ENCODE data around the gene ZNF317. TPM values are rescaled to one million over a fixed set of nuclear protein-coding genes. Genes with fewer than 3 reads are reported as not detected.

ZNF317 gene
- total and polyA plus RNA-seq, 4 donors: 7.8 to 11.6 (median 10.5) TPM

DNA sequence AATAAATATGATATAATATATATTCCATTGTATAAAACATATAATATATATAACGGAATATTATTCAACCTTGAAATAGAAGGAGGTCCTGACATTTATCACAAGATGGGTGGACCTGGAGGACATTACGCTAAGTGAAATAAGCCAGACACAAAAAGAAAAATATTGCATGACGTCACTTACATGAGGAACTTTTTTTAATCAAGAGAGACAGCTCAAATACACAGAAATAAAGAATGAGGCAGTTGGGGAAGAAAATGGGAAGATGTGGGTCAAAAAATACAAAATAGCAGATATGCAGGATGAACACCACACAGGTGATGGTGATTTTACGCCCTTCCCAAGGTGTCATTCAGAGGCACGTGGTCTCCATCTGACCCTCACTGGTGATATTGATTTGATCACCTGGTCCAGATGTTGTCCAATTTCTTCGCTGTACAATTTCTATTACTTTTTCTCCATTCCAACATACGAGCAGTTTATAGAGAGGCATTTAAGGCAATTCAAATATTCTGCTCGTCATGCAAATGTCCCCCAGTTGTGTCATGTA lies 513 bp upstream of the ZNF317 start:
- peak overlapping the region; percentile 90 to 94 for H3K27ac ChIP-seq (ENCODE audit: low read depth in 1 of 2, low read length in 2 of 2)
- peaks cover 0 to 18% (median 15%) of the 10 kb centered on the region in 4 donors for H3K4me1 ChIP-seq (ENCODE audit: control insufficient read depth in 4 of 4, insufficient read depth in 4 of 4, low read length in 3 of 4)
- H3K9ac ChIP-seq (ENCODE audit: low read depth in 1 of 2, low read length in 2 of 2): peak overlapping the region; percentile 49 to 71
- H3K9me3 ChIP-seq (ENCODE audit: control insufficient read depth in 4 of 4, low read length in 3 of 4): peaks cover 0 to 7% (median 0%) of the 10 kb centered on the region in 4 donors
- no peak for TF ChIP-seq EGR1 (IDR thresholded peaks at IDR 0.05; ENCODE audit: low read depth in 2 of 2)
- no peak for TF ChIP-seq GABPA (IDR thresholded peaks at IDR 0.05 in 1 of 2, conservative IDR thresholded peaks at IDR 0.05 in 1 of 2)
- no peak for TF ChIP-seq HNF4A (conservative IDR thresholded peaks at IDR 0.05)
- no peak for TF ChIP-seq SP1 (IDR thresholded peaks at IDR 0.05)
- peaks cover 0 to 2% (median 0%) of the 10 kb centered on the region in 4 donors for H3K36me3 ChIP-seq (ENCODE audit: control insufficient read depth in 4 of 4, insufficient read depth in 3 of 4, low read depth in 1 of 4, low read length in 3 of 4)
- H3K4me3 ChIP-seq (ENCODE audit: low read depth in 1 of 3, low read length in 3 of 3): peak overlapping the region; percentile 86 to 100 (median 100)
- no peak for DNase-seq (ENCODE audit: low spot score)
- H3K27me3 ChIP-seq (ENCODE audit: control insufficient read depth in 4 of 4, insufficient read depth in 4 of 4, low read length in 3 of 4): no peaks in the 10 kb centered on the region
- 35% methylated on average over 8 of the region's 8 CpGs for WGBS

DNA sequence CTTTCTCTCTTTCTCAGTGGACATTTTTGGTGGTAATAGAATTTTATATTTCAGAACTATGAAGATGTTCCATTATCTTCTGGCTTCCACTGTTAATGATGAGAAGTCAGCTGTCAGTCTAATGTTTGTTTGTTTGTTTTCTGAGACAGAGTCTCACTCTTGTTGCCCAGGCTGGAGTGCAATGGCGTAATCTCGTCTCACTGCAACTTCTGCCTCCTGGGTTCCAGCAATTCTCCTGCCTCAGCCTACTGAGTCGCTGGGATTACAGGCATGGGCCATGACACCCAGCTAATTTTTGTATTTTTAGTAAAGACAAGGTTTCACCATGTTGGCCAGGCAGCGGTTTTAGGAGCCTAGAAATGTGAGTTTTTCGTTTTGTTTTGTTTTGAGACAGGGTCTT lies 4.7 kb downstream of the ZNF317 start:
- no peak overlapping the region for H3K9ac ChIP-seq (ENCODE audit: low read depth in 1 of 2, low read length in 2 of 2)
- DNase-seq (ENCODE audit: low spot score): no peak
- WGBS: 98% methylated on average over 5 of the region's 5 CpGs
- H3K27me3 ChIP-seq (ENCODE audit: control insufficient read depth in 4 of 4, insufficient read depth in 4 of 4, low read length in 3 of 4): no peaks in the 10 kb centered on the region
- no peak overlapping the region for H3K27ac ChIP-seq (ENCODE audit: low read depth in 1 of 2, low read length in 2 of 2)
- TF ChIP-seq RAD21 (IDR thresholded peaks at IDR 0.05) (no peak), YY1 (IDR thresholded peaks at IDR 0.05) (no peak), FOXA2 (IDR thresholded peaks at IDR 0.05) (no peak), FOXA1 (IDR thresholded peaks at IDR 0.05) (no peak), HNF4G (IDR thresholded peaks at IDR 0.05) (no peak), EGR1 (IDR thresholded peaks at IDR 0.05; ENCODE audit: low read depth in 2 of 2) (no peak), TAF1 (conservative IDR thresholded peaks at IDR 0.05) (no peak), JUND (IDR thresholded peaks at IDR 0.05) (no peak), GABPA (IDR thresholded peaks at IDR 0.05 in 1 of 2, conservative IDR thresholded peaks at IDR 0.05 in 1 of 2) (no peak), SP1 (IDR thresholded peaks at IDR 0.05) (no peak), NR2F2 (IDR thresholded peaks at IDR 0.05) (no peak), HNF4A (conservative IDR thresholded peaks at IDR 0.05) (no peak)
- TF ChIP-seq, protein P1, sequence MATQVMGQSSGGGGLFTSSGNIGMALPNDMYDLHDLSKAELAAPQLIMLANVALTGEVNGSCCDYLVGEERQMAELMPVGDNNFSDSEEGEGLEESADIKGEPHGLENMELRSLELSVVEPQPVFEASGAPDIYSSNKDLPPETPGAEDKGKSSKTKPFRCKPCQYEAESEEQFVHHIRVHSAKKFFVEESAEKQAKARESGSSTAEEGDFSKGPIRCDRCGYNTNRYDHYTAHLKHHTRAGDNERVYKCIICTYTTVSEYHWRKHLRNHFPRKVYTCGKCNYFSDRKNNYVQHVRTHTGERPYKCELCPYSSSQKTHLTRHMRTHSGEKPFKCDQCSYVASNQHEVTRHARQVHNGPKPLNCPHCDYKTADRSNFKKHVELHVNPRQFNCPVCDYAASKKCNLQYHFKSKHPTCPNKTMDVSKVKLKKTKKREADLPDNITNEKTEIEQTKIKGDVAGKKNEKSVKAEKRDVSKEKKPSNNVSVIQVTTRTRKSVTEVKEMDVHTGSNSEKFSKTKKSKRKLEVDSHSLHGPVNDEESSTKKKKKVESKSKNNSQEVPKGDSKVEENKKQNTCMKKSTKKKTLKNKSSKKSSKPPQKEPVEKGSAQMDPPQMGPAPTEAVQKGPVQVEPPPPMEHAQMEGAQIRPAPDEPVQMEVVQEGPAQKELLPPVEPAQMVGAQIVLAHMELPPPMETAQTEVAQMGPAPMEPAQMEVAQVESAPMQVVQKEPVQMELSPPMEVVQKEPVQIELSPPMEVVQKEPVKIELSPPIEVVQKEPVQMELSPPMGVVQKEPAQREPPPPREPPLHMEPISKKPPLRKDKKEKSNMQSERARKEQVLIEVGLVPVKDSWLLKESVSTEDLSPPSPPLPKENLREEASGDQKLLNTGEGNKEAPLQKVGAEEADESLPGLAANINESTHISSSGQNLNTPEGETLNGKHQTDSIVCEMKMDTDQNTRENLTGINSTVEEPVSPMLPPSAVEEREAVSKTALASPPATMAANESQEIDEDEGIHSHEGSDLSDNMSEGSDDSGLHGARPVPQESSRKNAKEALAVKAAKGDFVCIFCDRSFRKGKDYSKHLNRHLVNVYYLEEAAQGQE (IDR thresholded peaks at IDR 0.05): no peak
- TF ChIP-seq, protein P2, sequence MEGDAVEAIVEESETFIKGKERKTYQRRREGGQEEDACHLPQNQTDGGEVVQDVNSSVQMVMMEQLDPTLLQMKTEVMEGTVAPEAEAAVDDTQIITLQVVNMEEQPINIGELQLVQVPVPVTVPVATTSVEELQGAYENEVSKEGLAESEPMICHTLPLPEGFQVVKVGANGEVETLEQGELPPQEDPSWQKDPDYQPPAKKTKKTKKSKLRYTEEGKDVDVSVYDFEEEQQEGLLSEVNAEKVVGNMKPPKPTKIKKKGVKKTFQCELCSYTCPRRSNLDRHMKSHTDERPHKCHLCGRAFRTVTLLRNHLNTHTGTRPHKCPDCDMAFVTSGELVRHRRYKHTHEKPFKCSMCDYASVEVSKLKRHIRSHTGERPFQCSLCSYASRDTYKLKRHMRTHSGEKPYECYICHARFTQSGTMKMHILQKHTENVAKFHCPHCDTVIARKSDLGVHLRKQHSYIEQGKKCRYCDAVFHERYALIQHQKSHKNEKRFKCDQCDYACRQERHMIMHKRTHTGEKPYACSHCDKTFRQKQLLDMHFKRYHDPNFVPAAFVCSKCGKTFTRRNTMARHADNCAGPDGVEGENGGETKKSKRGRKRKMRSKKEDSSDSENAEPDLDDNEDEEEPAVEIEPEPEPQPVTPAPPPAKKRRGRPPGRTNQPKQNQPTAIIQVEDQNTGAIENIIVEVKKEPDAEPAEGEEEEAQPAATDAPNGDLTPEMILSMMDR (IDR thresholded peaks at IDR 0.05; ENCODE audit: low read depth, low read length, missing input control): no peak
- TF ChIP-seq, protein P3, sequence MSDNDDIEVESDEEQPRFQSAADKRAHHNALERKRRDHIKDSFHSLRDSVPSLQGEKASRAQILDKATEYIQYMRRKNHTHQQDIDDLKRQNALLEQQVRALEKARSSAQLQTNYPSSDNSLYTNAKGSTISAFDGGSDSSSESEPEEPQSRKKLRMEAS (IDR thresholded peaks at IDR 0.05): no peak
- TF ChIP-seq, protein P4, sequence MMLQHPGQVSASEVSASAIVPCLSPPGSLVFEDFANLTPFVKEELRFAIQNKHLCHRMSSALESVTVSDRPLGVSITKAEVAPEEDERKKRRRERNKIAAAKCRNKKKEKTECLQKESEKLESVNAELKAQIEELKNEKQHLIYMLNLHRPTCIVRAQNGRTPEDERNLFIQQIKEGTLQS (IDR thresholded peaks at IDR 0.05): no peak
- H3K9me3 ChIP-seq (ENCODE audit: control insufficient read depth in 4 of 4, low read length in 3 of 4): peaks cover 0 to 14% (median under 1%) of the 10 kb centered on the region in 4 donors
- peaks cover 0 to 8% (median 3%) of the 10 kb centered on the region in 4 donors for H3K36me3 ChIP-seq (ENCODE audit: control insufficient read depth in 4 of 4, insufficient read depth in 3 of 4, low read depth in 1 of 4, low read length in 3 of 4)
- H3K4me3 ChIP-seq (ENCODE audit: low read depth in 1 of 3, low read length in 3 of 3): peak overlapping the region in 1 of 3 donors; percentile 35
- peaks cover 0 to 14% (median 13%) of the 10 kb centered on the region in 4 donors for H3K4me1 ChIP-seq (ENCODE audit: control insufficient read depth in 4 of 4, insufficient read depth in 4 of 4, low read length in 3 of 4)
